GM23338 (cell line): ENCODE data around the gene TNNI2. TPM values are rescaled to one million over a fixed set of nuclear protein-coding genes. Genes with fewer than 3 reads are reported as not detected.

ENCODE experiments used
- ATAC-seq: fragments of 200-7000 bp; cut with Tn5 transposase; 3 replicates; pipeline ENCODE4 v1.9.1; 2020
- DNase-seq: peaks from one replicate; pipeline ENCODE4 v3.0.0-alpha.2; 2015; ENCODE audit warnings: low spot score
- H2AFZ ChIP-seq: fragments of 200-600 bp; sonication (generic); 2 replicates; pipeline ENCODE4 v1.8.0; 2016; ENCODE audit warnings: antibody characterized with exemption, mild to moderate bottlenecking, moderate library complexity
- H3F3A ChIP-seq: fragments of 200-600 bp; sonication (generic); replicated peaks from 2 replicates; pipeline ENCODE4 v1.8.0; 2017; ENCODE audit warnings: antibody characterized with exemption, mixed run types, low read depth
- H3K27ac ChIP-seq: fragments of 200-600 bp; sonication (generic); 2 replicates; pipeline ENCODE4 v1.6.1; 2016; ENCODE audit warnings: low read depth
- H3K27me3 ChIP-seq: fragments of 200-600 bp; sonication (generic); 2 replicates; pipeline ENCODE4 v1.8.0; 2016; ENCODE audit warnings: mild to moderate bottlenecking, mixed run types, moderate library complexity; ENCODE audit not compliant: insufficient read depth
- H3K36me3 ChIP-seq: fragments of 200-600 bp; sonication (generic); 2 replicates; pipeline ENCODE4 v1.8.0; 2016; ENCODE audit warnings: mild to moderate bottlenecking; ENCODE audit not compliant: insufficient read depth
- H3K4me1 ChIP-seq: fragments of 200-600 bp; sonication (generic); 2 replicates; pipeline ENCODE4 v1.8.0; 2016; ENCODE audit warnings: mild to moderate bottlenecking, moderate library complexity; ENCODE audit not compliant: insufficient read depth
- H3K4me2 ChIP-seq: fragments of 200-600 bp; sonication (generic); 2 replicates; pipeline ENCODE4 v1.7.1; 2017; ENCODE audit warnings: mixed run types
- H3K4me3 ChIP-seq: fragments of 200-600 bp; sonication (generic); 2 replicates; pipeline ENCODE4 v1.6.1; 2016; ENCODE audit warnings: mixed run types
- H3K79me2 ChIP-seq: fragments of 200-600 bp; sonication (generic); replicated peaks from 2 replicates; pipeline ENCODE4 v1.8.0; 2017; ENCODE audit warnings: mild to moderate bottlenecking; ENCODE audit not compliant: insufficient read depth
- H3K9me2 ChIP-seq: fragments of 200-600 bp; sonication (generic); 2 replicates; pipeline ENCODE4 v1.8.0; 2017; ENCODE audit not compliant: insufficient read depth
- H4K20me1 ChIP-seq: fragments of 200-600 bp; sonication (generic); replicated peaks from 2 replicates; pipeline ENCODE4 v1.8.0; 2017; ENCODE audit warnings: mild to moderate bottlenecking; ENCODE audit not compliant: insufficient read depth
- H3K27ac Mint-ChIP-seq: 2 replicates; pipeline ENCODE4 v1.8.0; 2020; ENCODE audit warnings: inconsistent platforms, mild to moderate bottlenecking, moderate library complexity, mixed read lengths
- H3K27me3 Mint-ChIP-seq: 3 replicates; pipeline ENCODE4 v1.8.0; 2022; ENCODE audit warnings: low read depth, mild to moderate bottlenecking, moderate library complexity, mixed read lengths, inconsistent platforms; ENCODE audit not compliant: insufficient read depth, poor library complexity
- H3K36me3 Mint-ChIP-seq: 3 replicates; pipeline ENCODE4 v1.8.0; 2021; ENCODE audit warnings: low read depth, mild to moderate bottlenecking, inconsistent platforms, moderate library complexity, mixed read lengths
- H3K4me1 Mint-ChIP-seq: 3 replicates; pipeline ENCODE4 v1.8.0; 2020; ENCODE audit warnings: mild to moderate bottlenecking, inconsistent platforms, mixed read lengths
- H3K4me3 Mint-ChIP-seq: 3 replicates; pipeline ENCODE4 v1.8.0; 2021; ENCODE audit warnings: moderate library complexity, mild to moderate bottlenecking, inconsistent platforms, mixed read lengths
- H3K9me3 Mint-ChIP-seq: 3 replicates; pipeline ENCODE4 v1.8.0; 2020; ENCODE audit warnings: moderate library complexity, mild to moderate bottlenecking, inconsistent platforms, mixed read lengths
- CREB1 ChIP-seq: fragments of 250-450 bp; sonication (Bioruptor Pico); IDR thresholded peaks from 2 replicates; pipeline ENCODE4 v1.5.0; 2020; ENCODE audit warnings: low read depth, mild to moderate bottlenecking, moderate library complexity
- EZH2 ChIP-seq: fragments of 200-600 bp; sonication (generic); IDR thresholded peaks from one replicate; pipeline ENCODE4 v1.8.0; 2017; ENCODE audit warnings: antibody characterized with exemption, mild to moderate bottlenecking, low read depth; ENCODE audit not compliant: unreplicated experiment
- EZH2phosphoT487 ChIP-seq: fragments of 200-600 bp; sonication (generic); IDR thresholded peaks from one replicate; pipeline ENCODE4 v1.8.1; 2018; ENCODE audit warnings: antibody characterized with exemption; ENCODE audit not compliant: unreplicated experiment
- NANOG ChIP-seq: IDR thresholded peaks from 2 replicates; pipeline ENCODE4 v1.6.1; 2016; ENCODE audit warnings: antibody characterized with exemption, borderline replicate concordance
- POLR2AphosphoS5 ChIP-seq: IDR thresholded peaks from 2 replicates; pipeline ENCODE4 v1.6.1; 2016; ENCODE audit warnings: antibody characterized with exemption, low read depth
- STAT1 ChIP-seq: IDR thresholded peaks from one replicate; pipeline ENCODE4 v1.6.1; 2016; ENCODE audit warnings: antibody characterized with exemption; ENCODE audit not compliant: unreplicated experiment
- polyA plus RNA-seq: library from polyadenylated mRNA; unstranded; fragments of >200 nt; fragmentation: Nextera tagmentation; extraction: Ambion mirVana; gene quantifications from 2 replicates; pipeline ENCODE4 v1.2.1, GENCODE V29; 2016
- total RNA-seq: library from RNA; depleted of rRNA; stranded (reverse); fragments of >200 nt; shearing (Covaris generic); gene quantifications from 2 replicates; pipeline ENCODE4 v1.2.3, GENCODE V29; 2014
- TF ChIP-seq, protein P1 (sequence below): IDR thresholded peaks from one replicate; pipeline ENCODE4 v1.6.1; 2018; ENCODE audit warnings: antibody characterized with exemption; ENCODE audit not compliant: unreplicated experiment
- TF ChIP-seq, protein P2 (sequence below): fragments of 250-450 bp; sonication (Bioruptor Pico); IDR thresholded peaks from 2 replicates; pipeline ENCODE4 v1.5.0; 2020; ENCODE audit warnings: mild to moderate bottlenecking, moderate library complexity

The TNNI2 gene
- total and polyA plus RNA-seq, 2 experiments from 2014 or later, result not detected

DNA sequence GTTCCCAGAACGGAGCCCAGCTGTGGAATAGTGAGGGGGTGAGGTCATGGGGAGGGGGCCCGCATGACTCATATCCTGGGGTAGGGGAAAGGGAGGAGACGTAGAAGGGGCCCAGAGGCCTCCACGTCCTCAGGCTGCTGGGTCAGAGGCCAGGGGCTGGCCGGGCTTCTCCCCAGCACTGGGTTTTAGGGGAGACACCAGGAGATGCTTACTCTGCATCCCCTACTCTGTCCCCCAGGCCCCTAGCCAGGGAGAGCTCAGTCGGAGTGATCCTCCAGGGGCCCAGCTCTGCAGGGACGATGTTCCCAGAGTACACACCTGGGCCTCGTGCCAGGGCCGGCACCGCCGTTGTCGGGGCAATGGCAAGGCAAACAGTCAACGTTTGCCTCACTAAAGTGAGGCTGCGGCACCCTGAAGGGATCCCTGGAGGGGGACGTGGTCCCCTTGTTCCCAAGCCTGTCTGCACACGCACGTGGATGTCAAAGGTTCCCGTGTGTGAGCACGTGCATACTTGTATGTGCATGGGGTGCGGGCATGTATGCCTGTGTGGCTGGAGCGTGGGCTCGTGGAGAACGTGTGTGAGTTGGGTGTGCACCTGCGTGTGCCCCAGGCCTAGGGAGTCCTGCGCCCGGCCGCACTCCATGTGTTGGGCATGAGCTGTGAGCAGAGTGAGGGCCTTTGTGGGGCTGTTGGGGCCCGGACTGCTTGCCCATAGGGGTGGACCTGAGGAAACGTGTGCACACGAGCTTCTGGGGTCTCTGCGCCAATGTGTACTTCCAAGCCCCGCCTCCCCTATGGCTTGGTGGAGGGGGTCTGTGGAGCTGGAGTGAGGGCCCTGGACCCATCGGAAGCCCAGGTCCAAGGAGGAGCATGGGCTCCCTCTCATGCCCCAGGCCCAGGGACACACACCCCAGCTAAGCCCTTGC, 38.7 kb downstream of the TNNI2 start:
- Mint-ChIP-seq H3K27me3 (peaks cover 5% of the 10 kb centered on the region), H3K9me3 (no peaks in the 10 kb centered on the region), H3K27ac (no peak overlapping the region), H3K4me1 (no peaks in the 10 kb centered on the region; the same call in 2 of the 3 replicates), H3K36me3 (no peaks in the 10 kb centered on the region), H3K4me3 (no peak overlapping the region)
- no peaks in the 10 kb centered on the region for H3K79me2 ChIP-seq
- H3K4me3 ChIP-seq, result no peak overlapping the region
- H3K4me2 ChIP-seq, result no peak overlapping the region
- H3K9me2 ChIP-seq, result no peaks in the 10 kb centered on the region
- TF ChIP-seq, protein P1, sequence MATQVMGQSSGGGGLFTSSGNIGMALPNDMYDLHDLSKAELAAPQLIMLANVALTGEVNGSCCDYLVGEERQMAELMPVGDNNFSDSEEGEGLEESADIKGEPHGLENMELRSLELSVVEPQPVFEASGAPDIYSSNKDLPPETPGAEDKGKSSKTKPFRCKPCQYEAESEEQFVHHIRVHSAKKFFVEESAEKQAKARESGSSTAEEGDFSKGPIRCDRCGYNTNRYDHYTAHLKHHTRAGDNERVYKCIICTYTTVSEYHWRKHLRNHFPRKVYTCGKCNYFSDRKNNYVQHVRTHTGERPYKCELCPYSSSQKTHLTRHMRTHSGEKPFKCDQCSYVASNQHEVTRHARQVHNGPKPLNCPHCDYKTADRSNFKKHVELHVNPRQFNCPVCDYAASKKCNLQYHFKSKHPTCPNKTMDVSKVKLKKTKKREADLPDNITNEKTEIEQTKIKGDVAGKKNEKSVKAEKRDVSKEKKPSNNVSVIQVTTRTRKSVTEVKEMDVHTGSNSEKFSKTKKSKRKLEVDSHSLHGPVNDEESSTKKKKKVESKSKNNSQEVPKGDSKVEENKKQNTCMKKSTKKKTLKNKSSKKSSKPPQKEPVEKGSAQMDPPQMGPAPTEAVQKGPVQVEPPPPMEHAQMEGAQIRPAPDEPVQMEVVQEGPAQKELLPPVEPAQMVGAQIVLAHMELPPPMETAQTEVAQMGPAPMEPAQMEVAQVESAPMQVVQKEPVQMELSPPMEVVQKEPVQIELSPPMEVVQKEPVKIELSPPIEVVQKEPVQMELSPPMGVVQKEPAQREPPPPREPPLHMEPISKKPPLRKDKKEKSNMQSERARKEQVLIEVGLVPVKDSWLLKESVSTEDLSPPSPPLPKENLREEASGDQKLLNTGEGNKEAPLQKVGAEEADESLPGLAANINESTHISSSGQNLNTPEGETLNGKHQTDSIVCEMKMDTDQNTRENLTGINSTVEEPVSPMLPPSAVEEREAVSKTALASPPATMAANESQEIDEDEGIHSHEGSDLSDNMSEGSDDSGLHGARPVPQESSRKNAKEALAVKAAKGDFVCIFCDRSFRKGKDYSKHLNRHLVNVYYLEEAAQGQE, result no peak
- TF ChIP-seq STAT1 (no peak), EZH2 (no peak), POLR2AphosphoS5 (no peak), EZH2phosphoT487 (no peak)
- H3F3A ChIP-seq, result no peaks in the 10 kb centered on the region
- no peaks in the 10 kb centered on the region for H3K36me3 ChIP-seq
- no peak for DNase-seq
- no peak overlapping the region for H2AFZ ChIP-seq
- H3K4me1 ChIP-seq, result no peaks in the 10 kb centered on the region
- H4K20me1 ChIP-seq, result no peaks in the 10 kb centered on the region
- H3K27me3 ChIP-seq, result no peaks in the 10 kb centered on the region
- ATAC-seq, result no peak
- H3K27ac ChIP-seq, result no peak overlapping the region

DNA sequence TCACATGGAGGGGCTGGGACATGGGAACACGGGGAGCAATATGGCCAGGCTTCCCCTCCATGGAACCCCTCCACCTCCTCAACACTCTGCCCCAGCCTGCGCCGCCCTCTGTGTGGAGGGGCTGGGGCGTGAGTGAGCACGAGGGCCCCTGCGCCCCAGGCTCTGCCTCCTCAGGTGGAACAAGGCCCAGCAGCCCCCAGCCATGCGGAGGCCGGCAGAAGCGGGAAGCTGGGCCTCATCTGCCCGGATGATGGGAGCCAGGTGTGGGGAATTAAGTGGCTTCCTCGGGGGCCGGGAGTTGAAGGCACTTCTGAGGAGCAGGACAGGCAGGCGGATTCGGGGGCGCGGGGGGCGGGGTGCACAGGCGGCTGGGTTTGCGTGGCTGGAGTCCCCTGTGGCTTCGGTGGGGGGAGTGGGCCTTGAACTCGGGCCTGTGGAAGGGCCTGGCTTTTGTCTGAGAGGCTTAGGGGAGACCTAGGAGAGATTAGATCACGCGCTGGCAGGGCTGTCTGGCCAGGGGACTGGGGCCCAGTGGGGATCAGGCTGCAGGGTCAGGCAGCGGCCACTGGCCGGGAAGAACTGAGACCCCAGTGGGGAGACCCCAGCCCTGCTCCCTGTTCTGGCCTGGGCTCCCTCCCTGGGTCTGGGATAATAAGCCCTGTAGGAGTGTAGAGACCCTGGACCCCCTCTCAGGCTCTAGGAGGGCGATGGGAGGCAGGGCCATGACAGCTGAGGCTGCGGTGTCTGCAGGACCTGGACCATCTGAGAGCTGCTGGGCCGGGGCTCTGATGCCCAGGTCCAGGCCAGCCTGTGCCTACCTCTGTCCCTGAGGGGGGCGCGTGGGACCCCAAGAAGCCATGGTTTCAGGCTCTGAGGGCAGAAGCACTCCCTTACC, 39.6 kb downstream of the TNNI2 start:
- no peaks in the 10 kb centered on the region for H3K36me3 Mint-ChIP-seq
- no peaks in the 10 kb centered on the region for H3K4me1 ChIP-seq
- no peaks in the 10 kb centered on the region; the same call in 2 of the 3 replicates for H3K4me1 Mint-ChIP-seq
- ATAC-seq (no peak), DNase-seq (no peak)
- no peak overlapping the region for H3K4me3 ChIP-seq
- H4K20me1 ChIP-seq, result no peaks in the 10 kb centered on the region
- no peaks in the 10 kb centered on the region for H3K36me3 ChIP-seq
- H3K9me2 ChIP-seq, result no peaks in the 10 kb centered on the region
- H3K79me2 ChIP-seq, result no peaks in the 10 kb centered on the region
- peaks cover 5% of the 10 kb centered on the region for H3K27me3 Mint-ChIP-seq
- H3K27me3 ChIP-seq, result no peaks in the 10 kb centered on the region
- no peak overlapping the region for H3K4me2 ChIP-seq
- no peak overlapping the region for H3K27ac Mint-ChIP-seq
- no peak overlapping the region for H3K4me3 Mint-ChIP-seq
- no peak overlapping the region for H2AFZ ChIP-seq
- H3K27ac ChIP-seq, result no peak overlapping the region
- H3F3A ChIP-seq, result no peaks in the 10 kb centered on the region
- H3K9me3 Mint-ChIP-seq, result no peaks in the 10 kb centered on the region
- TF ChIP-seq CREB1, result no peak
- TF ChIP-seq NANOG, result no peak
- TF ChIP-seq, protein P2, sequence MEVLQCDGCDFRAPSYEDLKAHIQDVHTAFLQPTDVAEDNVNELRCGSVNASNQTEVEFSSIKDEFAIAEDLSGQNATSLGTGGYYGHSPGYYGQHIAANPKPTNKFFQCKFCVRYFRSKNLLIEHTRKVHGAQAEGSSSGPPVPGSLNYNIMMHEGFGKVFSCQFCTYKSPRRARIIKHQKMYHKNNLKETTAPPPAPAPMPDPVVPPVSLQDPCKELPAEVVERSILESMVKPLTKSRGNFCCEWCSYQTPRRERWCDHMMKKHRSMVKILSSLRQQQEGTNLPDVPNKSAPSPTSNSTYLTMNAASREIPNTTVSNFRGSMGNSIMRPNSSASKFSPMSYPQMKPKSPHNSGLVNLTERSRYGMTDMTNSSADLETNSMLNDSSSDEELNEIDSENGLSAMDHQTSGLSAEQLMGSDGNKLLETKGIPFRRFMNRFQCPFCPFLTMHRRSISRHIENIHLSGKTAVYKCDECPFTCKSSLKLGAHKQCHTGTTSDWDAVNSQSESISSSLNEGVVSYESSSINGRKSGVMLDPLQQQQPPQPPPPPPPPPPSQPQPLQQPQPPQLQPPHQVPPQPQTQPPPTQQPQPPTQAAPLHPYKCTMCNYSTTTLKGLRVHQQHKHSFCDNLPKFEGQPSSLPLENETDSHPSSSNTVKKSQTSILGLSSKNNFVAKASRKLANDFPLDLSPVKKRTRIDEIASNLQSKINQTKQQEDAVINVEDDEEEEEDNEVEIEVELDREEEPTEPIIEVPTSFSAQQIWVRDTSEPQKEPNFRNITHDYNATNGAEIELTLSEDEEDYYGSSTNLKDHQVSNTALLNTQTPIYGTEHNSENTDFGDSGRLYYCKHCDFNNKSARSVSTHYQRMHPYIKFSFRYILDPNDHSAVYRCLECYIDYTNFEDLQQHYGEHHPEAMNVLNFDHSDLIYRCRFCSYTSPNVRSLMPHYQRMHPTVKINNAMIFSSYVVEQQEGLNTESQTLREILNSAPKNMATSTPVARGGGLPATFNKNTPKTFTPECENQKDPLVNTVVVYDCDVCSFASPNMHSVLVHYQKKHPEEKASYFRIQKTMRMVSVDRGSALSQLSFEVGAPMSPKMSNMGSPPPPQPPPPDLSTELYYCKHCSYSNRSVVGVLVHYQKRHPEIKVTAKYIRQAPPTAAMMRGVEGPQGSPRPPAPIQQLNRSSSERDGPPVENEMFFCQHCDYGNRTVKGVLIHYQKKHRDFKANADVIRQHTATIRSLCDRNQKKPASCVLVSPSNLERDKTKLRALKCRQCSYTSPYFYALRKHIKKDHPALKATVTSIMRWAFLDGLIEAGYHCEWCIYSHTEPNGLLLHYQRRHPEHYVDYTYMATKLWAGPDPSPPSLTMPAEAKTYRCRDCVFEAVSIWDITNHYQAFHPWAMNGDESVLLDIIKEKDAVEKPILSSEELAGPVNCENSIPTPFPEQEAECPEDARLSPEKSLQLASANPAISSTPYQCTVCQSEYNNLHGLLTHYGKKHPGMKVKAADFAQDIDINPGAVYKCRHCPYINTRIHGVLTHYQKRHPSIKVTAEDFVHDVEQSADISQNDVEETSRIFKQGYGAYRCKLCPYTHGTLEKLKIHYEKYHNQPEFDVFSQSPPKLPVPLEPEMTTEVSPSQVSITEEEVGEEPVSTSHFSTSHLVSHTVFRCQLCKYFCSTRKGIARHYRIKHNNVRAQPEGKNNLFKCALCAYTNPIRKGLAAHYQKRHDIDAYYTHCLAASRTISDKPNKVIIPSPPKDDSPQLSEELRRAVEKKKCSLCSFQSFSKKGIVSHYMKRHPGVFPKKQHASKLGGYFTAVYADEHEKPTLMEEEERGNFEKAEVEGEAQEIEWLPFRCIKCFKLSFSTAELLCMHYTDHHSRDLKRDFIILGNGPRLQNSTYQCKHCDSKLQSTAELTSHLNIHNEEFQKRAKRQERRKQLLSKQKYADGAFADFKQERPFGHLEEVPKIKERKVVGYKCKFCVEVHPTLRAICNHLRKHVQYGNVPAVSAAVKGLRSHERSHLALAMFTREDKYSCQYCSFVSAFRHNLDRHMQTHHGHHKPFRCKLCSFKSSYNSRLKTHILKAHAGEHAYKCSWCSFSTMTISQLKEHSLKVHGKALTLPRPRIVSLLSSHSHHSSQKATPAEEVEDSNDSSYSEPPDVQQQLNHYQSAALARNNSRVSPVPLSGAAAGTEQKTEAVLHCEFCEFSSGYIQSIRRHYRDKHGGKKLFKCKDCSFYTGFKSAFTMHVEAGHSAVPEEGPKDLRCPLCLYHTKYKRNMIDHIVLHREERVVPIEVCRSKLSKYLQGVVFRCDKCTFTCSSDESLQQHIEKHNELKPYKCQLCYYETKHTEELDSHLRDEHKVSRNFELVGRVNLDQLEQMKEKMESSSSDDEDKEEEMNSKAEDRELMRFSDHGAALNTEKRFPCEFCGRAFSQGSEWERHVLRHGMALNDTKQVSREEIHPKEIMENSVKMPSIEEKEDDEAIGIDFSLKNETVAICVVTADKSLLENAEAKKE (CRISPR knock-in tag), result no peak
- no peak for TF ChIP-seq EZH2phosphoT487
- TF ChIP-seq EZH2, result no peak
